Adrenal gland (tissue), 5 donors: Measurements from ENCODE around the gene PAX5.

Experiments used
- POLR2A ChIP-seq, 2 donors: fragments of 450-650 bp; IDR thresholded peaks; one replicate each; pipeline ENCODE4 v1.6.1; 2017; ENCODE audit warnings: antibody characterized with exemption in 2 of 2, mild to moderate bottlenecking in 2 of 2, moderate library complexity in 1 of 2
- TF ChIP-seq, protein P1 (sequence below), 6 experiments: fragments of 450-650 bp in 4 of 6; fragments of 200-600 bp in 2 of 6; sonication (generic) in 1 of 6; IDR thresholded peaks; 1 replicate in 5 of 6; 2 replicates in 1 of 6; pipeline versions ENCODE4 v1.5.1 to v1.8.0; 2016 to 2021; ENCODE audit warnings: antibody characterized with exemption in 6 of 6, mild to moderate bottlenecking in 2 of 6, moderate library complexity in 1 of 6
- donor health status: DM: no; HTN: no; CAD: no.

- TF ChIP-seq, protein P1, sequence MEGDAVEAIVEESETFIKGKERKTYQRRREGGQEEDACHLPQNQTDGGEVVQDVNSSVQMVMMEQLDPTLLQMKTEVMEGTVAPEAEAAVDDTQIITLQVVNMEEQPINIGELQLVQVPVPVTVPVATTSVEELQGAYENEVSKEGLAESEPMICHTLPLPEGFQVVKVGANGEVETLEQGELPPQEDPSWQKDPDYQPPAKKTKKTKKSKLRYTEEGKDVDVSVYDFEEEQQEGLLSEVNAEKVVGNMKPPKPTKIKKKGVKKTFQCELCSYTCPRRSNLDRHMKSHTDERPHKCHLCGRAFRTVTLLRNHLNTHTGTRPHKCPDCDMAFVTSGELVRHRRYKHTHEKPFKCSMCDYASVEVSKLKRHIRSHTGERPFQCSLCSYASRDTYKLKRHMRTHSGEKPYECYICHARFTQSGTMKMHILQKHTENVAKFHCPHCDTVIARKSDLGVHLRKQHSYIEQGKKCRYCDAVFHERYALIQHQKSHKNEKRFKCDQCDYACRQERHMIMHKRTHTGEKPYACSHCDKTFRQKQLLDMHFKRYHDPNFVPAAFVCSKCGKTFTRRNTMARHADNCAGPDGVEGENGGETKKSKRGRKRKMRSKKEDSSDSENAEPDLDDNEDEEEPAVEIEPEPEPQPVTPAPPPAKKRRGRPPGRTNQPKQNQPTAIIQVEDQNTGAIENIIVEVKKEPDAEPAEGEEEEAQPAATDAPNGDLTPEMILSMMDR (IDR thresholded peaks at IDR 0.05) = no peak
- TF ChIP-seq POLR2A (IDR thresholded peaks at IDR 0.05) = no peak
These were observed 244.2 kb downstream of the PAX5 start for GRCh38 chr9:36789886-36790285.
